DND-41 (cell line): ENCODE measurements around the gene SLC2A10.

Source experiments
- ATAC-seq: fragments of 200-7000 bp; cut with Tn5 transposase; 3 replicates; pipeline ENCODE4 v1.9.1; 2021; ENCODE audit warnings: low read depth; ENCODE audit not compliant: insufficient read depth
- DNase-seq: peaks from one replicate; pipeline ENCODE4 v3.0.0-alpha.2; 2020
- H2AFZ ChIP-seq: 2 replicates; pipeline ENCODE4 v1.6.0; 2012; ENCODE audit warnings: low read depth, low read length
- H3K27ac ChIP-seq: 2 replicates; pipeline ENCODE4 v1.5.1; 2012; ENCODE audit warnings: low read length, inconsistent platforms
- H3K27me3 ChIP-seq: fragments of 200-600 bp; sonication (generic); 2 replicates; pipeline ENCODE4 v1.6.0; 2012; ENCODE audit warnings: low read length, mild to moderate bottlenecking, inconsistent platforms; ENCODE audit not compliant: insufficient read depth, poor library complexity
- H3K36me3 ChIP-seq: 2 replicates; pipeline ENCODE4 v1.5.1; 2012; ENCODE audit warnings: low read length, inconsistent platforms; ENCODE audit not compliant: insufficient read depth
- H3K4me1 ChIP-seq: 2 replicates; pipeline ENCODE4 v1.5.1; 2012; ENCODE audit warnings: mild to moderate bottlenecking, low read length; ENCODE audit not compliant: insufficient read depth
- H3K4me2 ChIP-seq: 2 replicates; pipeline ENCODE4 v1.6.0; 2012; ENCODE audit warnings: mild to moderate bottlenecking, moderate library complexity, low read length, inconsistent platforms; ENCODE audit not compliant: insufficient read depth
- H3K4me3 ChIP-seq, 2 experiments: fragments of 200-600 bp in 1 of 2; shearing (Covaris generic) in 1 of 2; 2 replicates each; pipeline ENCODE4 v1.5.1; 2012 to 2016; ENCODE audit warnings: inconsistent platforms in 2 of 2, low read length in 2 of 2, mild to moderate bottlenecking in 2 of 2, low read depth in 1 of 2, moderate library complexity in 1 of 2
- H3K79me2 ChIP-seq: 2 replicates; pipeline ENCODE4 v1.6.0; 2012; ENCODE audit warnings: low read length, inconsistent platforms; ENCODE audit not compliant: insufficient read depth
- H3K9ac ChIP-seq: 2 replicates; pipeline ENCODE4 v1.6.0; 2012; ENCODE audit warnings: low read depth, mild to moderate bottlenecking, inconsistent platforms, low read length, moderate library complexity
- H3K9me3 ChIP-seq: 2 replicates; pipeline ENCODE4 v1.5.1; 2012; ENCODE audit warnings: low read length, moderate library complexity, mild to moderate bottlenecking, inconsistent platforms; ENCODE audit not compliant: insufficient read depth, severe bottlenecking
- H4K20me1 ChIP-seq: 2 replicates; pipeline ENCODE4 v1.6.0; 2012; ENCODE audit warnings: low read length; ENCODE audit not compliant: insufficient read depth
- EZH2 ChIP-seq: IDR thresholded peaks from 3 replicates; pipeline ENCODE4 v1.6.1; 2012; ENCODE audit warnings: borderline replicate concordance, low read depth, mild to moderate bottlenecking, moderate library complexity, low read length, inconsistent platforms; ENCODE audit not compliant: severe bottlenecking
- TF ChIP-seq, protein P1 (sequence below): IDR thresholded peaks from 2 replicates; pipeline ENCODE4 v1.5.1; 2012; ENCODE audit warnings: borderline replicate concordance, low read length, moderate library complexity, mild to moderate bottlenecking; ENCODE audit not compliant: poor library complexity, severe bottlenecking; ENCODE audit errors: extremely low read depth

Gene SLC2A10

DNA sequence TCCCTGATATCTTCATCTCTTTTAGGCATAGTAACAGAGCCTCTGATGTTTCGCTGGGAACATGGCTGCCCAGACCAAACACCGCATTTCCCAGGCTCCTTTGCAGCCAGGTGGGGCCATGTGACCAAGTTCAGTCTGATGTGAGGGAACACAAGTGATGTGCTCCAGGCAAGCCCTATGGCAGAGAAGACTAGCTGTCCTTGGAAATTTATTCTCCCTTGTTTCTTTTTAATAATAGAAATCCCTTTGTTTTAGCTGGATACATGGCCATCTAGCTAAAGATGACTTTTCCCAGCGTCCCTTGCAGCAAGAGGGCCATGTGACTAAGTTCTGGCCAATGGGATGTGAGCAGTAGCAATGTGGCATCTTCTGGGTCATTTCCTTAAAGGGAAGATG, 30.8 kb downstream of the SLC2A10 start:
- TF ChIP-seq, protein P1, sequence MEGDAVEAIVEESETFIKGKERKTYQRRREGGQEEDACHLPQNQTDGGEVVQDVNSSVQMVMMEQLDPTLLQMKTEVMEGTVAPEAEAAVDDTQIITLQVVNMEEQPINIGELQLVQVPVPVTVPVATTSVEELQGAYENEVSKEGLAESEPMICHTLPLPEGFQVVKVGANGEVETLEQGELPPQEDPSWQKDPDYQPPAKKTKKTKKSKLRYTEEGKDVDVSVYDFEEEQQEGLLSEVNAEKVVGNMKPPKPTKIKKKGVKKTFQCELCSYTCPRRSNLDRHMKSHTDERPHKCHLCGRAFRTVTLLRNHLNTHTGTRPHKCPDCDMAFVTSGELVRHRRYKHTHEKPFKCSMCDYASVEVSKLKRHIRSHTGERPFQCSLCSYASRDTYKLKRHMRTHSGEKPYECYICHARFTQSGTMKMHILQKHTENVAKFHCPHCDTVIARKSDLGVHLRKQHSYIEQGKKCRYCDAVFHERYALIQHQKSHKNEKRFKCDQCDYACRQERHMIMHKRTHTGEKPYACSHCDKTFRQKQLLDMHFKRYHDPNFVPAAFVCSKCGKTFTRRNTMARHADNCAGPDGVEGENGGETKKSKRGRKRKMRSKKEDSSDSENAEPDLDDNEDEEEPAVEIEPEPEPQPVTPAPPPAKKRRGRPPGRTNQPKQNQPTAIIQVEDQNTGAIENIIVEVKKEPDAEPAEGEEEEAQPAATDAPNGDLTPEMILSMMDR, result no peak
- no peak for TF ChIP-seq EZH2
- H3K4me1 ChIP-seq, result no peaks in the 10 kb centered on the region
- H3K79me2 ChIP-seq, result no peaks in the 10 kb centered on the region
- no peaks in the 10 kb centered on the region for H3K36me3 ChIP-seq
- H3K4me3 ChIP-seq, result no peak overlapping the region
- H4K20me1 ChIP-seq, result no peaks in the 10 kb centered on the region
- no peak overlapping the region for H3K4me2 ChIP-seq
- no peak overlapping the region for H3K27ac ChIP-seq
- ATAC-seq (no peak), DNase-seq (no peak)
- peaks cover 17% of the 10 kb centered on the region for H3K27me3 ChIP-seq
- H3K9me3 ChIP-seq, result no peaks in the 10 kb centered on the region
- no peak overlapping the region for H3K9ac ChIP-seq
- no peak overlapping the region for H2AFZ ChIP-seq

DNA sequence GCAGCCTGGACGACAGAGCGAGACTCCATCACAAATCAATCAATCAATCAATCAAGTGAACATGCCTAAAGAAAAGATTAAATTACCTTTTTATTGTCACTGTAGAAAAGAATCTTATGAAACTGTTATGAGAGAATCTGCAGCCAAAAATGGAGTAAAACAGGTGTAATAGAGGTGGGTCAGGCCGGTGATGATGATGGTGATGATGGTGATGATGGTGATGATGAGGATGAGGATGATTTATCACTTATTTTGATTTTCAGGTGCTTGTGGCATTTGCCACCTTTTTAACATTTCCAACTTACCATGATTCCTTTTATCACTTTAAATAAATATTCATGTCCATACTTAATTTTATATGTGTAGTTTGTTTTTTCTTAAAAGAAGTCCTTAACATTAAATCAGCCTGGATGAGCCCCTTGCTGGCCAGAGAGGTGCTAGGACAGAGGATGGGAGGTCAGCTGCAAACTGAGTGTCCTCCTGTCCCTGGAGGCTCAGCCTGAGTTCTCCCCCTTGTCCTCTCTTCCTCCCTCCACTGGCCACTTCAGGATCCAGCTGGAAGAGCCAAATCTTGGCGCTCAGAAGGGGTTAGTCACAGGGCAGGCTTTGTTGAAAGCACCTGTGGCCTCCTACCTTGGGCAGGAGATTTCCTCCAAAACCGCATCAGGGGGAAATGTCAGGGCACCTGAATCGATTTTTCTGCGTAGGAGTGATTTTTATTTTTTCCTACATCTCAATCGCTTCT, 32.6 kb downstream of the SLC2A10 start:
- Histone ChIP-seq H3K36me3 (no peaks in the 10 kb centered on the region), H3K4me2 (no peak overlapping the region), H3K27me3 (peaks cover 22% of the 10 kb centered on the region), H2AFZ (no peak overlapping the region), H3K27ac (no peak overlapping the region), H4K20me1 (no peaks in the 10 kb centered on the region), H3K9me3 (no peaks in the 10 kb centered on the region), H3K79me2 (no peaks in the 10 kb centered on the region), H3K4me3 (no peak overlapping the region), H3K4me1 (no peaks in the 10 kb centered on the region), H3K9ac (no peak overlapping the region)
- no peak for TF ChIP-seq EZH2
- TF ChIP-seq, protein P1, result no peak
- ATAC-seq (no peak), DNase-seq (no peak)

DNA sequence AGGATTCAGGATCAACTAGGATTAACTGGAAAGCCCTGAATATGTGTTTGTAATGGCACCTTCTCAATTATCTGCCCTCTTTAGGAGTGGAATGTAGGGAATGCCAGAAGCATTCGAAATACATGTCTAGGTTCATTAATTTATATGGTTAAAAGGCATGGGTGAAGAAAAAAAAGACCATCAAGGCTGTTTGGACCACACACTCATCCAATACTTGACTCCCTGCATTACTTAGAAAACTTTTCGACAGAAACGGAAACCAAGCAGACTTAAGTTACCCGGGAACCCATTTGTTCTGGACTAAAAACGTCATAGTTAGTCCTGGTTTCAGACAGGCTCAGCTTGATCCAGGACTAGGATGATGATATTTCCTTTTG, 33.2 kb downstream of the SLC2A10 start:
- no peak for ATAC-seq
- H3K36me3 ChIP-seq, result no peaks in the 10 kb centered on the region
- no peaks in the 10 kb centered on the region for H3K9me3 ChIP-seq
- no peak for TF ChIP-seq EZH2
- TF ChIP-seq, protein P1, result no peak
- no peak overlapping the region for H3K9ac ChIP-seq
- H3K79me2 ChIP-seq, result no peaks in the 10 kb centered on the region
- no peaks in the 10 kb centered on the region for H4K20me1 ChIP-seq
- H3K4me2 ChIP-seq, result no peak overlapping the region
- peaks cover 25% of the 10 kb centered on the region for H3K27me3 ChIP-seq
- DNase-seq, result no peak
- no peaks in the 10 kb centered on the region for H3K4me1 ChIP-seq
- H2AFZ ChIP-seq, result no peak overlapping the region
- no peak overlapping the region for H3K27ac ChIP-seq
- no peak overlapping the region for H3K4me3 ChIP-seq

DNA sequence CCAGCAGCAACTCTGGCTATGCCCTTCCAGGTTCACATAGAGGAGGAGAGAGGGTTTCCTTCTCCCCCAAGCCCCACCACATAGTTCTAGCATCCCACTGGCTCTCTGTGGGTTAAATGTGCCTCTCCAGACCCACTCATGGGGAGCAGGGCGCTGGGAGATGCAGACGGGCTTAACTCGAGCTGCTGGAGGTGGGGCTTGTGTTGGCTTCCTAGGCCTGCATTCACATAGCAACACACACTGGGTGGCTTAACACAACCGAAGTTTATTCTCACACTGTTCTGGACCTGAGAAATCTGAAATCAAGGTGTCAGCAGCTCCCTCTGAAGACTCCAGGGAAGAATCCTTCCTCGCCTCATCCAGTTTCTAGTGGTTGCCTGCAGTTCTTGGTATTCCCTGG, 33.6 kb downstream of the SLC2A10 start:
- Histone ChIP-seq H3K4me2 (no peak overlapping the region), H3K4me1 (no peaks in the 10 kb centered on the region), H2AFZ (no peak overlapping the region), H4K20me1 (no peaks in the 10 kb centered on the region), H3K27me3 (peaks cover 25% of the 10 kb centered on the region), H3K36me3 (no peaks in the 10 kb centered on the region), H3K4me3 (no peak overlapping the region), H3K9ac (no peak overlapping the region), H3K9me3 (no peaks in the 10 kb centered on the region), H3K27ac (no peak overlapping the region), H3K79me2 (no peaks in the 10 kb centered on the region)
- ATAC-seq (no peak), DNase-seq (no peak)
- no peak for TF ChIP-seq EZH2
- TF ChIP-seq, protein P1, result no peak
